ENCODE measurements around the gene TSHZ3.

Gene TSHZ3

GRCh38 chr19:31350033-31350692 lies 927 bp upstream of the TSHZ3 start:
- TF ChIP-seq, protein P1, sequence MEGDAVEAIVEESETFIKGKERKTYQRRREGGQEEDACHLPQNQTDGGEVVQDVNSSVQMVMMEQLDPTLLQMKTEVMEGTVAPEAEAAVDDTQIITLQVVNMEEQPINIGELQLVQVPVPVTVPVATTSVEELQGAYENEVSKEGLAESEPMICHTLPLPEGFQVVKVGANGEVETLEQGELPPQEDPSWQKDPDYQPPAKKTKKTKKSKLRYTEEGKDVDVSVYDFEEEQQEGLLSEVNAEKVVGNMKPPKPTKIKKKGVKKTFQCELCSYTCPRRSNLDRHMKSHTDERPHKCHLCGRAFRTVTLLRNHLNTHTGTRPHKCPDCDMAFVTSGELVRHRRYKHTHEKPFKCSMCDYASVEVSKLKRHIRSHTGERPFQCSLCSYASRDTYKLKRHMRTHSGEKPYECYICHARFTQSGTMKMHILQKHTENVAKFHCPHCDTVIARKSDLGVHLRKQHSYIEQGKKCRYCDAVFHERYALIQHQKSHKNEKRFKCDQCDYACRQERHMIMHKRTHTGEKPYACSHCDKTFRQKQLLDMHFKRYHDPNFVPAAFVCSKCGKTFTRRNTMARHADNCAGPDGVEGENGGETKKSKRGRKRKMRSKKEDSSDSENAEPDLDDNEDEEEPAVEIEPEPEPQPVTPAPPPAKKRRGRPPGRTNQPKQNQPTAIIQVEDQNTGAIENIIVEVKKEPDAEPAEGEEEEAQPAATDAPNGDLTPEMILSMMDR (IDR thresholded peaks at IDR 0.05): no peak

DNA sequence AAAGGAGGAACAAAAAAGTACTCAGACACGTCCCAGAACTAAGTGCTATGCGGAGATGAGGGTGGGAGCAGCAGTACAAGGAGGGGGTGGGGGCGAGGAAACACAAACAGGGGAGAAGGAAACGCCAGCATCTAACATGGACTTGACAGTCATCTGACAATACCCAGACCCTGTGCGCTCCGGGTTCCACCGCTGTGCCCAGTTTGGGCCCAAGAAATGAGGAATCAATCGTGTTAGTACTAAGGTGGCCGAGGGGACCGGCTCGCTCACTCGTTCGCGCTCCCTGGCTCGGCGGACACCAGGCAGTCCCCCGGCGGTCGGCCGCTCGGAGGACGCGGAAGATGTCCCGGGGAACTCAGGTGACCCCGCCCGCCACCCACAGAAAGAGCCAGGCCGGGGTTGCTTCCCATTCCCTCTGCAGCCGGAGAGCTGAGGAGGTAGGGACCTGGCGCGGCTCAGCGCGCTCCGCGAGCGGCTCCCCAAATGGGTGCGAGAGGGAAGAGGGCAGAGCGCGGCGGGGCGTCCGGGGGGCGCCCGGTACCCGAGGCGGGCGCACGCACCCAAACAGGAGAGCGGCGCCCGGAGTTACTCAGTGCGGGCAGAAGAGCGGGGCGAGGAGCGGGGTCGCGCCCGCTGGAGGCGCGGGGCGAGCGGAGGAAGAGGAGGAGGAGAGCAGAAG lies 616 bp downstream of the TSHZ3 start:
- TF ChIP-seq, protein P1 (IDR thresholded peaks at IDR 0.05): no peak

DNA sequence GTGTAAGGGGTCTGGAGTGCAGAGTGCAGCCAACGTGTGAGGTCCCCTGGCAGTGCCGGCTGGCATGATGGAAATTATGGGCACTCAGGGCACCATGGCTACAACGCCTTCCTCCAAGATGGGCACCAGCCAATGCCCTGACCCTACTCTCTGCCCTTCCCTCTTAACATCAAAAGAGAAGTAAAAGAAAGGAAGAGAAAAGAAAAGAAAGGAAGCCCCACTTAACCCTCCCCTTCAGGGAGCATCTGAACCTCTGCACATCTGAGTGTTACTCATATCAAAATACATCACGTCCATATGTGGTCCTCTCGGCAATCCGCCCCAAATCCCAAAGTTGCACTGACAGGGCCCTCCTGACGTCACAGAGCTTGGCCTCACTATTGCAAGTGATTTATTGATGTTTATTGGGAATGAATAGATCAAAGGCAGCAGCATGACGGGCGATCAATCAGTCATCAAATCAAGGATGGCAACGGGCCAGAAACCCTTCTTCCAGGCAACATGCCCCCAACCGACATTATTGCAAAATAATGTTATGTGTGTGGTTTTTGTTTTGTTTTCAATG lies 1.3 kb downstream of the TSHZ3 start:
- TF ChIP-seq, protein P1 (IDR thresholded peaks at IDR 0.05): no peak

GRCh38 chr19:31347354-31347753 lies 1.9 kb downstream of the TSHZ3 start:
- TF ChIP-seq, protein P1 (IDR thresholded peaks at IDR 0.05): no peak

DNA sequence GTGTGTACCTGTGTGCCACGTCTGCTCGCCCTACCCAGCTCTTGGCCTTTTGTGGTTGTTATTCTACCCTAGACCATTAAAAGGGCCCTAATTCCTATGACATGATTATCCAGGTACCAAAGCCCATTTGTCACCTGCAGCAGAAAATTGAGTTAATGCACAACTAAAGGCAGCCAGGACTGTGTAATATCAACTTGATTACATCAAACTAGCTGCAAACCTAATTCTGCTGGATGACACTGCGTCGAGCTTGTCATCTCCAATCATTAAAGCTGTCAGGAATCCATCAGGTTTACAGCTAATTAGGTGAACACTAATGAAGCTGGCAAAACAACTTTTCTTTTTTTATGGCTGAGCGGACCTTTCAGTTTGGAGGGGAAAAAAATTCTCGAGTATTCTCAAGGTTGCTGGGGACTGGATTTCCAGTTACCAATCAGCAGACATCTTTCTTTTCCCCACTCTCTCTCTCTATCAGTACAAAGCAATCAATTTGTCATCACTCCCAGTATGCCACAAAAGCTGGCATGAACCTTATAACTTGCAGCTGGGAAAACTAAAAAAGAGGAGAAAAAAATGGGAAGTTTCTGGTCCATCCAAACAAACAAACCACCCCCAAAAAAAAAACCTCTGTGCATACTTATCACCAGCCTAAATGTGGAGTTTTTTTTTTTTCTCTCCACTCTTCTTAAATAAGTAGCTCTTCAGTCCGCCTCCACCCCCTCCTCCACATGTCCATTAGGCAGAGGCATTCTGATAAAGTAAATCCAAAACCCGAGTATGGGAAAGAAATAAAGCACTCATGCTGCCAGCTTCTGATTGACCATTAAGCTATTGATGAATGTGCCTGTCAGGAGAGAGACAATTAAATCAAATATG lies 2.8 kb downstream of the TSHZ3 start:
- TF ChIP-seq, protein P1 (IDR thresholded peaks at IDR 0.05): no peak

DNA sequence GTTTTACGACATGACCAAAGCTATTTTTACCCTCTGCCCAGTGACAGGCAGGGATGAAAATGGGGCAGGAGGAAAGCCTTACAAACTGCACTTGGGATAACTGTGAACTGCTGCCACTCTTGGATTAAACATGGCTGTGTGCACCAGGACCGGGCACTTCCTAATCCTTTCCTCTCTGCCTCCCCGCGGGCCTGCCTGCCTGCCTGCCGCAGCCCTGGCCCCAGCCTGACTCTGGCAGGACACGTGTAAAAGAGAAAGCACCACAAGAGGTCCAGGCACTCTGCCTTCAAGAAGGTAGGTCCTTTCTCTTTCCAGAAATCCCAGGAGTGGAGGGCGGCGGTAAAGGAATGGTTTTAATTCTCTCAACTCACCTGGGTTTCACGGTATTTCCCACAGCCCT lies 4.8 kb downstream of the TSHZ3 start:
- TF ChIP-seq, protein P1 (IDR thresholded peaks at IDR 0.05): no peak

- TF ChIP-seq, protein P1 (IDR thresholded peaks at IDR 0.05): no peak
Observed at GRCh38 chr19:31342926-31343325, 6.3 kb downstream of the TSHZ3 start.
